OCI-LY3 (cell line): ENCODE results near the gene LRRC70.

Source experiments
- CTCF ChIP-seq: fragments of 200-600, 300-600 bp; sonication (generic); IDR thresholded peaks from 2 replicates; pipeline ENCODE4 v1.5.1; 2014; ENCODE audit warnings: antibody characterized with exemption, low read length, low read depth
- EZH2phosphoT487 ChIP-seq: fragments of 200-600 bp; shearing (Covaris generic); IDR thresholded peaks from 2 replicates; pipeline ENCODE4 v1.6.1; 2018; ENCODE audit warnings: antibody characterized with exemption, mixed run types, low read depth

GRCh38 chr5:62569470-62569869 is 9.1 kb upstream of the LRRC70 start:
- TF ChIP-seq CTCF = no peak
- no peak for TF ChIP-seq EZH2phosphoT487
